ENCODE measurements around the gene PPP1R15B. TPM values are rescaled to one million over a fixed set of nuclear protein-coding genes. Genes with fewer than 3 reads are reported as not detected.

Gene PPP1R15B
- total and polyA plus RNA-seq, 8 donors: 31.8 to 53.0 (median 39.3) TPM

DNA sequence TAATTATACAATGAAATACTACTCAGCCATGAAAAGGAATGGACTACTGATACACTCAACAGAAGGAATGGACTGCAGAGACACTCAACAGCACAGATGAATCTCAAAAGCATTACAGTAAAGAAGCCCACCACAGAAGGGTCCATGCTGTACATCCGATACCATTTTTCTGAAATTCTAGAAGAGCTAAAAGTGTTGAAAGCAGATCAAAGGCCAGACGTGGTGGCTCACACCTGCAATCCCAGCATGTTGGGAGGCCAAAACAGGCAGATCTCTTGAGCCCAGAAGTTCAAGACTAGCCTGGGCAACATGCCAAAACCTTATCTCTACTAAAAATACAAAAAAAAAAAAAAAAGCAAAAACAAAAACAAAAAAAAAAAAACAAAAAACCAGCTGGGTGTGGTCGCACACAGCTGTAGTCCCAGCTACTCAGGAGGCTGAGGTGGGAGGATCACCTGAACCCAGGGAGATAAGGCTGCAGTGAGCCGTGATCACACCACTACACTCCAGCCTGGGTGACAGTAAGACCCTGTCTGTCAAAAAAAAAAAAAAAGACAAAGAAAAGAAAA lies 15.5 kb downstream of the PPP1R15B start:
- TF ChIP-seq, protein P1, sequence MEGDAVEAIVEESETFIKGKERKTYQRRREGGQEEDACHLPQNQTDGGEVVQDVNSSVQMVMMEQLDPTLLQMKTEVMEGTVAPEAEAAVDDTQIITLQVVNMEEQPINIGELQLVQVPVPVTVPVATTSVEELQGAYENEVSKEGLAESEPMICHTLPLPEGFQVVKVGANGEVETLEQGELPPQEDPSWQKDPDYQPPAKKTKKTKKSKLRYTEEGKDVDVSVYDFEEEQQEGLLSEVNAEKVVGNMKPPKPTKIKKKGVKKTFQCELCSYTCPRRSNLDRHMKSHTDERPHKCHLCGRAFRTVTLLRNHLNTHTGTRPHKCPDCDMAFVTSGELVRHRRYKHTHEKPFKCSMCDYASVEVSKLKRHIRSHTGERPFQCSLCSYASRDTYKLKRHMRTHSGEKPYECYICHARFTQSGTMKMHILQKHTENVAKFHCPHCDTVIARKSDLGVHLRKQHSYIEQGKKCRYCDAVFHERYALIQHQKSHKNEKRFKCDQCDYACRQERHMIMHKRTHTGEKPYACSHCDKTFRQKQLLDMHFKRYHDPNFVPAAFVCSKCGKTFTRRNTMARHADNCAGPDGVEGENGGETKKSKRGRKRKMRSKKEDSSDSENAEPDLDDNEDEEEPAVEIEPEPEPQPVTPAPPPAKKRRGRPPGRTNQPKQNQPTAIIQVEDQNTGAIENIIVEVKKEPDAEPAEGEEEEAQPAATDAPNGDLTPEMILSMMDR (IDR thresholded peaks at IDR 0.05): no peak
- intact Hi-C loops (cut with DNase I): no loop called here

DNA sequence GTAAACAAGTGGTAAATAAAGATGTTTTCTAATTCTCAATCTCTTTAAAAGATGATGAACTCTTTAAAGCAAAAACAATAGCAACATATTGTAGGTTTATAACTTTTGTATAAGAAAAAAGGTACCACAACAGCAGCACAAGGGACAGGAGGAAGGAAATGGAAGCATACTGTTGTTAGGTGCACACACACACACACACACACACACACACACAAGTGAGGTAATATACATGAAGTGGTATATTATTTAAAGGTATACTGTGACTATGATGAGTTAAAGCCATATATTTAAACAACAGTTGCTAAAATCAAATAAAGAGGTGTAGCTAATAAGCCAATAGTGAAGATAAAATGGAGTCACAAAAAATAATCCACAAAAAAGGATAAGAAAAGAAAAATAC lies 20.0 kb downstream of the PPP1R15B start:
- no peak overlapping the region for H3K27ac ChIP-seq
- no peaks in the 10 kb centered on the region for H3K4me1 ChIP-seq
- no peaks in the 10 kb centered on the region for H3K9me3 ChIP-seq
- H3K36me3 ChIP-seq: peaks cover 0 to under 1% of the 10 kb centered on the region in 2 donors
- DNase-seq (no peak), ATAC-seq (no peak)
- TF ChIP-seq, protein P1 (IDR thresholded peaks at IDR 0.05): no peak
- intact Hi-C loops (cut with DNase I): no loop called here
- H3K4me3 ChIP-seq: no peak overlapping the region
- no peaks in the 10 kb centered on the region for H3K27me3 ChIP-seq

More for the DNA sequence above, 15.5 kb downstream of the PPP1R15B start:
- Histone ChIP-seq H3K4me3 (no peak overlapping the region), H3K9me3 (no peaks in the 10 kb centered on the region), H3K27ac (no peak overlapping the region), H3K27me3 (no peaks in the 10 kb centered on the region), H3K36me3 (peaks cover 0 to 45% of the 10 kb centered on the region in 2 donors), H3K4me1 (peaks cover 0 to 6% of the 10 kb centered on the region in 2 donors)
- ATAC-seq: no peak
- DNase-seq: no peak

DNA sequence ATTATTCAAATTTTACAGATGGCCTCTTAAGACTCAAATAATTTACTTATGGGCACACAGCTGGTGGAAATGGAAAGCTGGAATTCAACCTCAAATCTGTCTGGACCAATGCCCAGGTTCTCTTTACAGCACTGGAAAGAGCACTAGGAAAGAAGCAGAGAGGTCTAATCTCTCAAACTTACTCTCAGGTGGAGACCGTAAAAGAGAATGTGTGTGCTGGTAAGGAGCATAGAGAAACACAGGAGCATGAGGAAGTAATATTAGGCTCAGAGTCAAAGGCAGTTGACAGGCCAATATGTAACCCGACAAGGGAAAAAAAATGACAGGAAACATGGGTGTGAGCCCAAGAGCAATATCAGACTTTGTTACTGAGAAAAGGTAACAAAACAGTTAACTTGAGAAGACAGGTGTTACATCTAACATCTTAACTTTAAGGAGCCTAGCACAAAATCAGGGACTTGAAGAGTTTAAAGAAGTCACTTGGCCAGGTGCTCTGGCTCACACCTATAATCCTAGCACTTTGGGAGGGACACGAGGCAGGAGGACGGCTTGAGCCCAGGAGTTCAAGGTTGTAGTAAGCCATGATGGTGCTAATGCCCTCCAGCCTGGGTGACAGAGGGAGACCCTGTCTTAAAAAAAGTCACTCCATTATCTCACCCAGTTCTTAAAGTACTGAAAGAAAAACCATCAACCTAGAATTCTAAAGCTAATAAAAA lies 20.7 kb downstream of the PPP1R15B start:
- peak in 1 of 4 donors; percentile 32 for DNase-seq
- TF ChIP-seq, protein P1 (IDR thresholded peaks at IDR 0.05): no peak
- no peak overlapping the region for H3K4me3 ChIP-seq
- H3K9me3 ChIP-seq: no peaks in the 10 kb centered on the region
- ATAC-seq: peak; percentile 53
- no peaks in the 10 kb centered on the region for H3K4me1 ChIP-seq
- H3K27ac ChIP-seq: no peak overlapping the region
- H3K36me3 ChIP-seq: no peaks in the 10 kb centered on the region
- intact Hi-C loops (cut with DNase I): no loop called here
- no peaks in the 10 kb centered on the region for H3K27me3 ChIP-seq

DNA sequence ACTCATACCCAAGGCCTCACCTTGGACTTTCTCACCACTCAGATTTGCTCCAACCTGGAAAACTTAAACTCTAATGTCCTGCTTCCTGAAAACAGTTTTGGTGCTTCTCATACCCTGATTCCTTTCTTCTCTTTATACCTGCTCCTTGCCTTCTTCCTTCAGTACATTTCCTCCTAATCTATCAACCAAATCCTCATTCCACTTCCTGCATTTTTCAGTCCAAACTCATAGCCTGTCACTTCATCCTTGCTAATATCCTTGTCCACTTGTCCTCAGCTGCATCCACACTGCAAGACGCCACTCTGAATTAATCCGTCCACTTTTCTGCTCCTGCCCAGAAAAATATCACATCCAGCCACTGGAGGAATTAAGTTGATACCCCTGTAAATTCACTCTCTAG lies 25.9 kb downstream of the PPP1R15B start:
- no peak overlapping the region for H3K4me3 ChIP-seq
- intact Hi-C loops (cut with DNase I): no loop called here
- H3K9me3 ChIP-seq: no peaks in the 10 kb centered on the region
- TF ChIP-seq, protein P1 (IDR thresholded peaks at IDR 0.05): no peak
- H3K36me3 ChIP-seq: no peaks in the 10 kb centered on the region
- ATAC-seq (no peak), DNase-seq (no peak)
- H3K27ac ChIP-seq: no peak overlapping the region
- H3K27me3 ChIP-seq: no peaks in the 10 kb centered on the region
- H3K4me1 ChIP-seq: no peaks in the 10 kb centered on the region

DNA sequence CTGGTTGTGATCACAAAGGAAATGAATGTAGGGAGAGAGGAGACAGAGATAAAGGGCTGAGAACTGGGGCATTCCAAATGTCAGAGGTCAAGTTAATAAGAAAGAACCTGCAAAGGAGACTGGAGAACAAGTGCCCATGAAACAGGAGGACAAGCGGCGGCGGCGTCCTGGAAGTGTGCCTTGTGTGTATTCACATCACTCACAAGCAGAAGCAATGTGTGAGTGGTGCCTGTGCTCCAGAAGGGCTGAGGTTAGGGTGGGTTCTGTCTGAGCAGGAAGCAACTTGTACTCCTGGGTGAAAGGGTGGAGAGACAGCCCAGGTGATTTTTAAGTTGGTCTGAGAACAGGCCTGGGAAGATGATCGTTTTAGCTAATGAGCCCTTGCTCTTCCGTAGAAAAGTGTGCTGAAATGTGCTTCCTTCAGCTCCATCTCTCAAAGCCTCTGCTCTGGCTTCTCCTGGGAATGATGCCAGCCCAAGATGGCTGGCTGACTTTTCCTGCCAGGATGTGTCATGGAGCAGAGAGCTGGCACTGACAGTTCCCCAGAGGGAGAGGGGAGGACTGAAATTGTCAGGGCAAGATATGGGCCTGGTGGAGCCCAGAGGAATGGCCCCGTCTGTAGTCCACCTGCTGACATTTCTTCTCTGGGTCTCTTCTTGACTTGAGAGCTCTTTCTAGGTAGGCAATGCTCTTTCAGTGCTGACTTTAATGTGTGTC lies 26.8 kb downstream of the PPP1R15B start:
- no peaks in the 10 kb centered on the region for H3K36me3 ChIP-seq
- H3K27me3 ChIP-seq: peaks cover 0 to 3% of the 10 kb centered on the region in 2 donors
- TF ChIP-seq, protein P1 (IDR thresholded peaks at IDR 0.05): no peak
- H3K27ac ChIP-seq: no peak overlapping the region
- no peak overlapping the region for H3K4me3 ChIP-seq
- intact Hi-C loops (cut with DNase I): no loop called here
- H3K4me1 ChIP-seq: no peaks in the 10 kb centered on the region
- DNase-seq: peak in 1 of 4 donors; percentile 71
- no peaks in the 10 kb centered on the region for H3K9me3 ChIP-seq
- no peak for ATAC-seq
